Activated CD8-positive, alpha-beta T cell treated with anti-CD3 and anti-CD28 coated beads for 36 hours (primary cell): ENCODE measurements around the gene ORMDL1. TPM values are rescaled to one million over a fixed set of nuclear protein-coding genes. Genes with fewer than 3 reads are reported as not detected.

Experiments
- ATAC-seq: fragments of 200-7000 bp; cut with Tn5 transposase; one replicate; pipeline ENCODE4 v1.10.0; 2021; ENCODE audit warnings: mild to moderate bottlenecking, moderate library complexity
- CTCF ChIA-PET: fragments of 350-600 bp; sonication (Branson Sonifier 250); formaldehyde crosslinking; loops from one replicate; lab custom pipeline; 2021; ENCODE audit warnings: antibody characterized with exemption; lab: Charles Lee
- POLR2A ChIA-PET: fragments of 350-600 bp; sonication (Branson Sonifier 250); formaldehyde crosslinking; loops from one replicate; lab custom pipeline; 2021; ENCODE audit warnings: antibody characterized with exemption; lab: Charles Lee
- DNase-seq: peaks from one replicate; pipeline ENCODE4 v3.0.0-alpha.2; 2020
- H3K27ac Mint-ChIP-seq: one replicate; pipeline ENCODE4 v1.8.0; 2021; ENCODE audit warnings: mild to moderate bottlenecking, mixed read lengths
- H3K27me3 Mint-ChIP-seq: one replicate; pipeline ENCODE4 v1.8.0; 2021; ENCODE audit warnings: mixed read lengths
- H3K36me3 Mint-ChIP-seq: one replicate; pipeline ENCODE4 v1.8.0; 2021; ENCODE audit warnings: low read depth, mixed read lengths
- H3K4me1 Mint-ChIP-seq: one replicate; pipeline ENCODE4 v1.8.0; 2021; ENCODE audit warnings: low read depth, mixed read lengths
- H3K4me3 Mint-ChIP-seq: one replicate; pipeline ENCODE4 v1.8.0; 2021; ENCODE audit warnings: mild to moderate bottlenecking, moderate library complexity, mixed read lengths
- H3K9me3 Mint-ChIP-seq: one replicate; pipeline ENCODE4 v1.8.0; 2021; ENCODE audit warnings: mixed read lengths
- intact Hi-C: fragments of 100-400 bp; cut with micrococcal nuclease; formaldehyde crosslinking; loops from one replicate; pipeline ENCODE4 v1.10.0; 2022
- total RNA-seq, 2 experiments: library from RNA; stranded (reverse); gene quantifications; one replicate each; pipeline ENCODE4 v1.2.3, GENCODE V29; 2021
- TF ChIP-seq, protein P1 (sequence below): fragments of 200-600 bp; IDR thresholded peaks from one replicate; pipeline ENCODE4 v1.8.0; 2022; ENCODE audit warnings: antibody characterized with exemption, mild to moderate bottlenecking

Gene ORMDL1
- total RNA-seq, 2 experiments from 2014 or later: 48.2 to 53.7 TPM

DNA sequence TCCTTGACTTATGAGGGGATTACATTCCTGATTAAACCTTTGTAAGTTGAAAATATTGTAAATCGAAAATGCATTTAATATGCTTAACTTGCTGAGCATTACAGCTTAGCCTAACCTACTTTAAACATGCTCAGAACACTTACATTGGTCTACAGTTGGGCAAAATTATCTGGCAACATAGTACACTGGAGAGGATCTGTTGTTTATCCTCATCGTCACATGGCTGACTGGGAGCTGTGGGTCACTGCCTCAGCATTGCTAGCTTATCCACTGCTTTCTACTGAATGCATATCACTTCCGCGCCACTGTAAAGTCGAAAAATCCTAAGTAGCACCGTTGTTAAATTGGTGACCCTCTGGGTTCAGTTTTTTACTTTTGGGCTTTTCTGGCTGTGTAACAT lies 13.8 kb upstream of the ORMDL1 start:
- no peaks in the 10 kb centered on the region for H3K27me3 Mint-ChIP-seq
- H3K4me3 Mint-ChIP-seq: no peak overlapping the region
- intact Hi-C loops: no loop called here
- H3K36me3 Mint-ChIP-seq: peaks cover 29% of the 10 kb centered on the region
- ATAC-seq (no peak), DNase-seq (no peak)
- no peaks in the 10 kb centered on the region for H3K9me3 Mint-ChIP-seq
- CTCF ChIA-PET: interaction anchor here (1.2 to 1.4 kb wide), 3 partner anchors 10 to 45 kb away, joined by 3 to 4 read pairs (median 3); no protein-coding TSS in a partner anchor
- H3K27ac Mint-ChIP-seq: no peak overlapping the region
- peaks cover 15% of the 10 kb centered on the region for H3K4me1 Mint-ChIP-seq
- TF ChIP-seq, protein P1, sequence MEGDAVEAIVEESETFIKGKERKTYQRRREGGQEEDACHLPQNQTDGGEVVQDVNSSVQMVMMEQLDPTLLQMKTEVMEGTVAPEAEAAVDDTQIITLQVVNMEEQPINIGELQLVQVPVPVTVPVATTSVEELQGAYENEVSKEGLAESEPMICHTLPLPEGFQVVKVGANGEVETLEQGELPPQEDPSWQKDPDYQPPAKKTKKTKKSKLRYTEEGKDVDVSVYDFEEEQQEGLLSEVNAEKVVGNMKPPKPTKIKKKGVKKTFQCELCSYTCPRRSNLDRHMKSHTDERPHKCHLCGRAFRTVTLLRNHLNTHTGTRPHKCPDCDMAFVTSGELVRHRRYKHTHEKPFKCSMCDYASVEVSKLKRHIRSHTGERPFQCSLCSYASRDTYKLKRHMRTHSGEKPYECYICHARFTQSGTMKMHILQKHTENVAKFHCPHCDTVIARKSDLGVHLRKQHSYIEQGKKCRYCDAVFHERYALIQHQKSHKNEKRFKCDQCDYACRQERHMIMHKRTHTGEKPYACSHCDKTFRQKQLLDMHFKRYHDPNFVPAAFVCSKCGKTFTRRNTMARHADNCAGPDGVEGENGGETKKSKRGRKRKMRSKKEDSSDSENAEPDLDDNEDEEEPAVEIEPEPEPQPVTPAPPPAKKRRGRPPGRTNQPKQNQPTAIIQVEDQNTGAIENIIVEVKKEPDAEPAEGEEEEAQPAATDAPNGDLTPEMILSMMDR: no peak
- POLR2A ChIA-PET: no interaction called here

DNA sequence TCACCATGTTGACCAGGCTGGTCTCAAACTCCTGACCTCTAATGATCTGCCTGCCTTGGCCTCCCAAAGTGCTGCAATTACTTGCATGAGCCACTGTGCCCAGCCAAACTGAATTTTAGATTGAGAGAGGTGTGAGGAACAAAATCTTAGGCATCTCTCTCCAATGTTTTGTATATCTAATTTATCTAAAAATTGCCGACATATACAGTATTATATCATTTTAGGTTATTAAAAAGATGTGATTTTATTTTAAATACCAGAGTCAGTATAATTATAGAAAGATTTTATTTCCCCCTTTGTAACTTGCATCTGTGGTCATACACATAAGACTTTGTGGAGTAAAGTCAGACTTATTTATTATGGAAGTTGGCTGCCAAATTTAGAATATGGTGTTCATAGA lies 10.2 kb upstream of the ORMDL1 start:
- Mint-ChIP-seq H3K36me3 (peaks cover 31% of the 10 kb centered on the region), H3K4me3 (no peak overlapping the region), H3K27ac (no peak overlapping the region), H3K4me1 (peaks cover 17% of the 10 kb centered on the region), H3K27me3 (no peaks in the 10 kb centered on the region), H3K9me3 (no peaks in the 10 kb centered on the region)
- intact Hi-C loops: no loop called here
- TF ChIP-seq, protein P1: no peak
- DNase-seq: no peak
- ChIA-PET POLR2A (no interaction called here), CTCF (no interaction called here)
- no peak for ATAC-seq

DNA sequence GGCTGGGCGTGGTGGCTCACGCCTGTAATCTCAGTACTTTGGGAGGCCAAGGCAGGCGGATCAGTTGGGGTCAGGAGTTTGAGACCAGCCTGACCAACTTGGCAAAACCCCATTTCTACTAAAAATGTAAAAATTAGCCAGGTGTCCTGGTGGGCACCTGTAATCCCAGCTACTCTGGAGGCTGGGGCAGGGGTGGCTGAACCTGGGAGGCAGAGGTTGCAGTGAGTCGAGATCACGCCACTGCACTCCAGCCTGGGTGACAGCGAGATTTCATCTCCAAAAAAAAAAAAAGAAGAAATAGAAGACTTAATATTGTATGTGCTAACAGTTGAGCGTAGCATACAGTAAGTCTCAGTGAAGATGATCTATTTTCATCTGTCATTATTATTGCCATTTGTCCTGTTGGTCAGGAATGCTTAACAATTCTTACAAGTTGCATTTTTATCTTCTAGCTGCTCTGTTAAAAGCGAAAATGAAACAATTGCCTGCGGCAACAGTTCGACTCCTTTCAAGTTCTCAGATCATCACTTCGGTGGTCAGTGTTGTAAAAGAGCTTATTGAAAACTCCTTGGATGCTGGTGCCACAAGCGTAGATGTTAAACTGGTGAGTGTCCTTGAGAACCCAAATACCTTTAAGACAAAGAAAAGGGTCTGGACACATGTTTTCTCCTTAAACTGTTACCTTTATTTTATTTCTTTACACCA lies 7.4 kb upstream of the ORMDL1 start:
- DNase-seq (peak; percentile 12), ATAC-seq (peak; percentile 53)
- Mint-ChIP-seq H3K36me3 (peaks cover 34% of the 10 kb centered on the region), H3K9me3 (no peaks in the 10 kb centered on the region), H3K27me3 (no peaks in the 10 kb centered on the region), H3K27ac (peak overlapping the region; percentile 46), H3K4me1 (peaks cover 18% of the 10 kb centered on the region), H3K4me3 (peak overlapping the region; percentile 60)
- intact Hi-C loops: no loop called here
- TF ChIP-seq, protein P1: no peak
- ChIA-PET POLR2A (no interaction called here), CTCF (no interaction called here)

DNA sequence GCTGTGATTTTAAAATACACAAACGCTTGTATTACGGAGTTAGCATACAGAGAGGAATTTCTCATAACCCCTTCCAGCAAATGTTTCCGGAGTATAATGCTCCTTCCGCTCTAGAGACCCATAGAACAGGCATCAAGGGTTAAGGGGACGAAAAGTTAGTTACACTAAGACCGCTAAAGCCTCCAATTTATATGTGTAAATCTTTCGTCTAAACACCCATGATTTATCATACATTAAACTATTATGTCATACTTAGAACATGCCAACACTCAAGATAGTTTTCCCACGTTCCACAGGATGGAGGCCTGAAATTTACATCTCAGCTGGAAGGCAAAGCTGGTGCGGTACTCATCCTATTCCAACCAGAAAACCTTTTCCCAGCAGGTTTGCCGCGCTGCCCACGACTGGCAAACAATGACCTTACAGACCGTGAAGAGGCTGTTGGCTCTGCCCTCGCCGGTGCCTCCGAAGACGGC lies 650 bp downstream of the ORMDL1 start:
- POLR2A ChIA-PET: interaction anchor here (1.1 to 2.7 kb wide), 6 partner anchors 12 to 125 kb away, joined by 3 to 18 read pairs (median 5); partner anchors contain the start of genes ASNSD1 and OSGEPL1
- CTCF ChIA-PET: interaction anchor here (1.2 to 4.2 kb wide), 3 partner anchors 11 to 32 kb away, joined by 3 to 23 read pairs (median 3); partner anchors contain the start of gene OSGEPL1
- Mint-ChIP-seq H3K27me3 (no peaks in the 10 kb centered on the region), H3K36me3 (peaks cover 62% of the 10 kb centered on the region), H3K27ac (peak overlapping the region; percentile 97), H3K4me3 (peak overlapping the region; percentile 97), H3K9me3 (no peaks in the 10 kb centered on the region), H3K4me1 (peaks cover 55% of the 10 kb centered on the region)
- intact Hi-C loops: loop anchor here (2.0 kb wide), 1 partner anchor 21 kb away; the partner anchor contains the start of gene OSGEPL1
- ATAC-seq (peak; percentile 6), DNase-seq (no peak)
- TF ChIP-seq, protein P1: no peak

DNA sequence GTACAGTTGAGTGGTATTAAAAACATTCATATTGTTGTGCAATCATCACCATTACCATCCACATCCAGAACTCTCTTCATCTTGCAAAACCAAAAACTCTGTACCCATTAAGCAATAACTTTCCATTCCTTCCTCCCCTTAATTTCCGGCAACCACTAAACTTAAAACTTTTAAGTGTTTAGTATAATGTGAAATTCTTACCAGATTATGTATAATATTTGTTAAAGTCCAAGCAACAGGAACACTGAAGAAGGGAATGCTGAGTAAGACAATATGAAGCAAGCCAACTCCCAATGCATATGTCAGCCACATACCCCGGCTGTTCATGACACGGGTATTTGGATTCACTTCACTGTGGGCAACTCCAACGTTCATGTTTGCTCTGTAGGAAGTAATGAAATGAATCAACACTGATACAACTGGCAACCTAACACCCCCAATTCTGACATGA lies 1.9 kb downstream of the ORMDL1 start:
- ATAC-seq: no peak
- TF ChIP-seq, protein P1: no peak
- peaks cover 59% of the 10 kb centered on the region for H3K4me1 Mint-ChIP-seq
- peak overlapping the region; percentile 97 for H3K4me3 Mint-ChIP-seq
- intact Hi-C loops: loop anchor here (2.0 kb wide), 1 partner anchor 19 kb away; the partner anchor contains the start of gene OSGEPL1
- CTCF ChIA-PET: interaction anchor here (0.7 to 4.2 kb wide), 2 partner anchors 9 to 20 kb away, joined by 3 to 23 read pairs; partner anchors contain the start of gene OSGEPL1
- H3K36me3 Mint-ChIP-seq: peaks cover 60% of the 10 kb centered on the region
- no peaks in the 10 kb centered on the region for H3K27me3 Mint-ChIP-seq
- H3K27ac Mint-ChIP-seq: peak overlapping the region; percentile 97
- H3K9me3 Mint-ChIP-seq: no peaks in the 10 kb centered on the region
- peak; percentile 36 for DNase-seq
- POLR2A ChIA-PET: interaction anchor here (1.0 kb wide), 1 partner anchor 9 kb away, joined by 4 read pairs; no protein-coding TSS in a partner anchor
